Neutrophil (primary cell): ENCODE measurements around the gene COMT.

Experiments used
- H3K27ac ChIP-seq: fragments of 200-600 bp; sonication (generic); 2 replicates; pipeline ENCODE4 v1.5.1; 2016; ENCODE audit warnings: mild to moderate bottlenecking, moderate library complexity
- H3K27me3 ChIP-seq: fragments of 200-600 bp; sonication (generic); 2 replicates; pipeline ENCODE4 v1.6.0; 2016; ENCODE audit warnings: mild to moderate bottlenecking
- H3K36me3 ChIP-seq: fragments of 200-600 bp; sonication (generic); 2 replicates; pipeline ENCODE4 v1.5.1; 2017
- H3K4me1 ChIP-seq, 2 experiments: fragments of 200-600 bp in 1 of 2; sonication (generic) in 1 of 2; 1 replicate in 1 of 2; 2 replicates in 1 of 2; pipeline versions ENCODE4 v1.5.1 to v1.6.1; 2013 to 2016; ENCODE audit warnings: low read depth in 1 of 2, low read length in 1 of 2, mild to moderate bottlenecking in 1 of 2, moderate library complexity in 1 of 2; ENCODE audit not compliant: control insufficient read depth in 1 of 2, insufficient read depth in 1 of 2
- H3K4me3 ChIP-seq, 2 experiments: fragments of 200-600 bp in 1 of 2; sonication (generic) in 1 of 2; 1 replicate in 1 of 2; 2 replicates in 1 of 2; pipeline ENCODE4 v1.5.1; 2013 to 2016; ENCODE audit warnings: low read depth in 1 of 2, low read length in 1 of 2, mild to moderate bottlenecking in 1 of 2, moderate library complexity in 1 of 2
- H3K9me3 ChIP-seq: fragments of 200-600 bp; sonication (generic); 2 replicates; pipeline ENCODE4 v1.5.1; 2016
- CTCF ChIP-seq: fragments of 200-600 bp; sonication (generic); IDR thresholded peaks from 2 replicates; pipeline ENCODE4 v1.5.1; 2016; ENCODE audit warnings: antibody characterized with exemption

Gene COMT

GRCh38 chr22:19941365-19942082, at the start of gene COMT, which contains the start of gene TXNRD2:
Gene COMT, plus strand, starts transcription at chr22:19941772. Its CDS starts 20,755 bp downstream, at chr22:19962527.
Gene TXNRD2, minus strand, starts transcription at chr22:19941818. Its CDS starts 15 bp downstream, at chr22:19941803.
- H3K27ac ChIP-seq: peak within 1 kb of the TSS; percentile 63
- peaks cover 33 to 46% of the 10 kb centered on the region in 2 experiments for H3K4me1 ChIP-seq
- no peaks in the 10 kb centered on the region for H3K36me3 ChIP-seq
- H3K27me3 ChIP-seq: no peaks in the 10 kb centered on the region
- H3K9me3 ChIP-seq: no peaks in the 10 kb centered on the region
- no peak for TF ChIP-seq CTCF
- H3K4me3 ChIP-seq: peak within 1 kb of the TSS; percentile 73 to 84

DNA sequence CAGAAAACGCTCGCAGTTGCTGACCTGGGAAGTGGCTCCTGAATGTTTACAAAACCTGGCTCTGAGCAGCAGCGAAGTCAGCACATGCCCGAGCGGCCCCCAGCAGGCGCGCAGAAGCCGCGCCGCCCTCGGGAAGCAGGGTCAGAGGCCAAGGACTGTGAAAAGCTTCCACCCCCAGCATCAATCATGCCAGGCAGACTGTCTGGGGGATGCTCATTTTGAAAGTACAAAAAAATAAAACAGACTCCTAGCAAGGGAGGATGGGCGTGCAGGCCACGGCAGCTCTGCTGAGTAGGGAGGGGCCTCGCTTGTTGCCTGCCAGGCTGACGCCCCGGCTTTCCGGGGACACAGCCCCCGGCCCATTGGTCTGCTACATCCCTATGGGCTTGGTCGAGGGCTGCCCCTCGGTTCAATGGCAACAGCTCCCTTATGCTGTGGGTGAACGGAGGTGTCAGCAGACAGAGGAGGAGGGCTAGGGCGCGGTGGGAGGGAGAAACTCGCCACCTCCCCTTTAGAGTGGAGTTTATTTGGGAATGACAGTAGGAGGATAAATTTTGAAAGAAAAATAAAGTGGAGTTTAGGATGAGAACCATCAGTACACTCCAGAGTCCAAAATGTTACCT, 49.2 kb upstream of the COMT start:
- Histone ChIP-seq H3K27me3 (no peaks in the 10 kb centered on the region), H3K4me3 (peak overlapping the region; percentile 34 to 56), H3K4me1 (peaks cover 28 to 31% of the 10 kb centered on the region in 2 experiments), H3K36me3 (peaks cover 19% of the 10 kb centered on the region), H3K27ac (peak overlapping the region; percentile 72), H3K9me3 (no peaks in the 10 kb centered on the region)
- TF ChIP-seq CTCF: no peak

DNA sequence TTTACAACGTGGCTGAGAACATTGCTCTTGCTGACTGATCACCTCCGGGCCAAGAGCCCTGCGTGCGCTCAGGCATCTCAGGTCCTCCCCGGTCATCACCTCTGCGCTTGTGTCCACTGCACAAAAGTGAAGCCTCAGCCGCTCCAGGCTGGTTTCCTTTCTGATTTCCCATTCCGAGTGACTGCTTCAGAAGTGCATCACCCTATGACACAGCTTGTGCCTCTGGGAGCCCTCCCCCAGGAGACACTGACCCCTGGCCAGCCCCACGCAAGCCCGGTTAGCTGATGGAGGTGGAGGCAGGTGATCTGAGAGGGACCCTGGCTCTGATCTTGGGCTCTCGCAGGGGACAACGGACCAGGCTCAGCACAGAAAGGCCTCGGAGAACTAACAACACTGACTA, 48.6 kb upstream of the COMT start:
- H3K4me3 ChIP-seq: no peak overlapping the region
- no peaks in the 10 kb centered on the region for H3K27me3 ChIP-seq
- H3K27ac ChIP-seq: no peak overlapping the region
- H3K36me3 ChIP-seq: peaks cover 24% of the 10 kb centered on the region
- TF ChIP-seq CTCF: no peak
- peaks cover 23 to 25% of the 10 kb centered on the region in 2 experiments for H3K4me1 ChIP-seq
- no peaks in the 10 kb centered on the region for H3K9me3 ChIP-seq

DNA sequence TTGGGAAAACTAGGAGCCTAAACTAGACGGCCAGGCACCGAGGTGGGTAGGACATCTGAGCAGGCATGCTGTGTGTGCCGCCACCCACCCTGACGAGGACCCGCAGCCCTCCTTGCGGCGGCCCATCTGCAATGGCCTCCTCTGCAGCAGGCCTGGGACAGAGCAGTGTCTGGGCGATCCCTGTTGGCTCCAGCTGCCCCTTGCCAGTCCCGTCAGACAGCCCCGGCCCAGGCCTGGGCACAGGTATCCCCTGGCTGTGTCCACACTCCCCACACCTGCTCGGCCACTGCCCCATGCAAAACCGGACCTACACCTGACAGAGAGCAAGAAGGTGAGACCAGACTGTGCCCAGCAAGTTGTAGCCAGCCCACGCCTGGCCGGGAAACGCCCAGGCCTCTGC, 48.2 kb upstream of the COMT start:
- H3K36me3 ChIP-seq: peaks cover 28% of the 10 kb centered on the region
- no peaks in the 10 kb centered on the region for H3K9me3 ChIP-seq
- no peak overlapping the region for H3K4me3 ChIP-seq
- no peak overlapping the region for H3K27ac ChIP-seq
- no peaks in the 10 kb centered on the region for H3K27me3 ChIP-seq
- TF ChIP-seq CTCF: no peak
- peaks cover 19 to 21% of the 10 kb centered on the region in 2 experiments for H3K4me1 ChIP-seq

- H3K27ac ChIP-seq: no peak overlapping the region
- no peak for TF ChIP-seq CTCF
- no peaks in the 10 kb centered on the region for H3K27me3 ChIP-seq
- H3K36me3 ChIP-seq: peaks cover 35% of the 10 kb centered on the region
- H3K4me3 ChIP-seq: no peak overlapping the region
- peaks cover 19 to 20% of the 10 kb centered on the region in 2 experiments for H3K4me1 ChIP-seq
- no peaks in the 10 kb centered on the region for H3K9me3 ChIP-seq
Measured at GRCh38 chr22:19895160-19895849, 46.3 kb upstream of the COMT start.
